Gastroesophageal sphincter (tissue), 3 donors: Measurements from ENCODE around the gene STK32B.

Experiments
- EP300 ChIP-seq: sonication (generic); formaldehyde crosslinking; IDR thresholded peaks from one replicate; pipeline ENCODE4 v1.6.1; 2017; ENCODE audit warnings: antibody characterized with exemption, mild to moderate bottlenecking
- POLR2A ChIP-seq, 2 donors: fragments of 450-650 bp; IDR thresholded peaks; one replicate each; pipeline ENCODE4 v1.6.1; 2017; ENCODE audit warnings: antibody characterized with exemption in 2 of 2, mild to moderate bottlenecking in 2 of 2, moderate library complexity in 1 of 2
- POLR2AphosphoS5 ChIP-seq: sonication (generic); formaldehyde crosslinking; IDR thresholded peaks from one replicate; pipeline ENCODE4 v1.6.1; 2017; ENCODE audit warnings: antibody characterized with exemption
- TF ChIP-seq, protein P1 (sequence below), 4 experiments: fragments of 200-600 bp in 2 of 4; fragments of 450-650 bp in 2 of 4; sonication (generic) in 1 of 4; IDR thresholded peaks; one replicate each; pipeline ENCODE4 v1.5.1; 2017 to 2019; ENCODE audit warnings: antibody characterized with exemption in 4 of 4, mild to moderate bottlenecking in 2 of 4, moderate library complexity in 2 of 4

DNA sequence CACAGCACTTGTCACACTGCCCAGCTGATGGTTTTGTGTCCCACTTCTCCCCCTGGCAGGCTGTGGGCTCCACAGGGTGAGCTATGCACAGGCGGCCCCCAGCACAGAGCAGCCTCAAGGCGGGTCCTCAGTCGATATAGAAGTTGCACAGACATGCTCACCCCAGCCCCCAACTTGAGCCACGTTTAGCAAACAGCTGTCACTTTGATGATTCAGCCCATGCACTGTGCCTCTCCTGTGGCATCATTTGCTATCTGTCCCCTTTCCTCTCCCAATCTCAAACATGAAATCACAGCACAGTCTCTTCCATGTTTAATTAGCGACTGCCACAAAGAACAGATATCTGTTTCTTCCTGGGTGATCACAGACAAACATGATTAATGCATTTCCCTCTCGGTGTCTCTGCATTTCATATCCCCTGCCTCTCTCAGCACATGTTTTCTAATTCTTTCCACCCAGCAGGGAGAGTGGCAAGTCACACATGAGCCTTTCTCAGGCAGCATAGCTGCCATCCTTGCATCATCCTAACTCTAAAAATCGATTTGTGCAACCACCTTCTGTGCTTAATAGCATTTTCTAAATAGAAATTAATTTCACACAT lies 452.2 kb downstream of the STK32B start:
- TF ChIP-seq, protein P1, sequence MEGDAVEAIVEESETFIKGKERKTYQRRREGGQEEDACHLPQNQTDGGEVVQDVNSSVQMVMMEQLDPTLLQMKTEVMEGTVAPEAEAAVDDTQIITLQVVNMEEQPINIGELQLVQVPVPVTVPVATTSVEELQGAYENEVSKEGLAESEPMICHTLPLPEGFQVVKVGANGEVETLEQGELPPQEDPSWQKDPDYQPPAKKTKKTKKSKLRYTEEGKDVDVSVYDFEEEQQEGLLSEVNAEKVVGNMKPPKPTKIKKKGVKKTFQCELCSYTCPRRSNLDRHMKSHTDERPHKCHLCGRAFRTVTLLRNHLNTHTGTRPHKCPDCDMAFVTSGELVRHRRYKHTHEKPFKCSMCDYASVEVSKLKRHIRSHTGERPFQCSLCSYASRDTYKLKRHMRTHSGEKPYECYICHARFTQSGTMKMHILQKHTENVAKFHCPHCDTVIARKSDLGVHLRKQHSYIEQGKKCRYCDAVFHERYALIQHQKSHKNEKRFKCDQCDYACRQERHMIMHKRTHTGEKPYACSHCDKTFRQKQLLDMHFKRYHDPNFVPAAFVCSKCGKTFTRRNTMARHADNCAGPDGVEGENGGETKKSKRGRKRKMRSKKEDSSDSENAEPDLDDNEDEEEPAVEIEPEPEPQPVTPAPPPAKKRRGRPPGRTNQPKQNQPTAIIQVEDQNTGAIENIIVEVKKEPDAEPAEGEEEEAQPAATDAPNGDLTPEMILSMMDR (IDR thresholded peaks at IDR 0.05) = no peak
- TF ChIP-seq EP300 = no peak
- no peak for TF ChIP-seq POLR2AphosphoS5
- TF ChIP-seq POLR2A (IDR thresholded peaks at IDR 0.05) = no peak
